CD8-positive, alpha-beta memory T cell (primary cell): Measurements from ENCODE around the gene TAS1R3. TPM values are rescaled to one million over a fixed set of nuclear protein-coding genes. Genes with fewer than 3 reads are reported as not detected.

Experiments used
- CTCF ChIA-PET: fragments of 350-600 bp; sonication (Branson Sonifier 250); formaldehyde crosslinking; loops from one replicate; lab custom pipeline; 2021; ENCODE audit warnings: antibody characterized with exemption; lab: Charles Lee
- POLR2A ChIA-PET: fragments of 350-600 bp; sonication (Branson Sonifier 250); formaldehyde crosslinking; loops from one replicate; lab custom pipeline; 2021; ENCODE audit warnings: antibody characterized with exemption; lab: Charles Lee
- DNase-seq, 5 donors: peaks; one replicate each; pipeline versions ENCODE4 v3.0.0 to v3.0.0-alpha.2; 2020 to 2022; ENCODE audit warnings: mixed read lengths in 1 of 5
- H3K27ac ChIP-seq: one replicate; pipeline ENCODE4 v1.7.0; 2013; ENCODE audit warnings: low read depth, mild to moderate bottlenecking, low read length, moderate library complexity
- H3K27me3 ChIP-seq: 2 replicates; pipeline ENCODE4 v1.7.0; 2013; ENCODE audit warnings: low read length, mild to moderate bottlenecking; ENCODE audit not compliant: insufficient read depth, poor library complexity, severe bottlenecking
- H3K36me3 ChIP-seq: 2 replicates; pipeline ENCODE4 v1.7.0; 2013; ENCODE audit warnings: mild to moderate bottlenecking, low read length, moderate library complexity; ENCODE audit not compliant: insufficient read depth
- H3K4me1 ChIP-seq: 2 replicates; pipeline ENCODE4 v1.7.0; 2013; ENCODE audit warnings: mild to moderate bottlenecking, low read length, moderate library complexity; ENCODE audit not compliant: insufficient read depth
- H3K4me3 ChIP-seq: 2 replicates; pipeline ENCODE4 v1.7.0; 2013; ENCODE audit warnings: mild to moderate bottlenecking, low read length
- H3K9me3 ChIP-seq: 2 replicates; pipeline ENCODE4 v1.7.0; 2013; ENCODE audit warnings: mild to moderate bottlenecking, low read length
- H3K27ac Mint-ChIP-seq, 8 donors: one replicate each; pipeline ENCODE4 v1.8.0; 2020 to 2021; ENCODE audit warnings: mixed read lengths in 8 of 8, mild to moderate bottlenecking in 6 of 8, inconsistent platforms in 3 of 8, moderate library complexity in 3 of 8
- H3K27me3 Mint-ChIP-seq, 2 donors: one replicate each; pipeline ENCODE4 v1.8.0; 2020 to 2021; ENCODE audit warnings: mixed read lengths in 2 of 2, mild to moderate bottlenecking in 1 of 2, moderate library complexity in 1 of 2
- H3K36me3 Mint-ChIP-seq, 3 donors: one replicate each; pipeline ENCODE4 v1.8.0; 2020 to 2021; ENCODE audit warnings: mixed read lengths in 3 of 3, inconsistent platforms in 1 of 3, mild to moderate bottlenecking in 1 of 3
- H3K4me1 Mint-ChIP-seq, 3 donors: one replicate each; pipeline ENCODE4 v1.8.0; 2020 to 2021; ENCODE audit warnings: mixed read lengths in 3 of 3, inconsistent platforms in 1 of 3, mild to moderate bottlenecking in 1 of 3
- H3K4me3 Mint-ChIP-seq, 7 donors: one replicate each; pipeline ENCODE4 v1.8.0; 2020 to 2021; ENCODE audit warnings: mixed read lengths in 7 of 7, mild to moderate bottlenecking in 6 of 7, moderate library complexity in 4 of 7, inconsistent platforms in 2 of 7
- H3K9me3 Mint-ChIP-seq, 5 donors: one replicate each; pipeline ENCODE4 v1.8.0; 2020 to 2022; ENCODE audit warnings: mixed read lengths in 5 of 5, mild to moderate bottlenecking in 3 of 5, moderate library complexity in 2 of 5, inconsistent platforms in 1 of 5
- polyA plus RNA-seq: library from polyadenylated mRNA; unstranded; fragments of 300-500 nt; fragmentation: Illumina TruSeq; gene quantifications from one replicate; pipeline ENCODE4 v1.2.3, GENCODE V29; 2021
- total RNA-seq, 2 experiments: library from RNA; stranded (reverse); gene quantifications; one replicate each; pipeline ENCODE4 v1.2.3, GENCODE V29; 2021

The TAS1R3 gene
- total and polyA plus RNA-seq, 3 experiments from 2014 or later, result 0.28 to 0.62 (median 0.53) TPM

- Mint-ChIP-seq H3K4me1 (peaks cover 15 to 34% (median 18%) of the 10 kb centered on the region in 3 donors), H3K27ac (peak overlapping the region in 3 of 8 donors; percentile 11 to 88 (median 14)), H3K4me3 (peak overlapping the region in 6 of 7 donors; percentile 19 to 85 (median 44)), H3K9me3 (no peaks in the 10 kb centered on the region), H3K27me3 (no peaks in the 10 kb centered on the region), H3K36me3 (peaks cover 0 to 38% (median 0%) of the 10 kb centered on the region in 3 donors)
- Histone ChIP-seq H3K9me3 (no peaks in the 10 kb centered on the region), H3K27ac (peak overlapping the region; percentile 74), H3K4me1 (peaks cover 32% of the 10 kb centered on the region), H3K27me3 (no peaks in the 10 kb centered on the region), H3K36me3 (no peaks in the 10 kb centered on the region), H3K4me3 (no peak overlapping the region)
- ChIA-PET POLR2A (interaction anchor here (0.5 to 1.0 kb wide), 2 partner anchors 10 to 159 kb away, joined by 3 to 4 read pairs; no protein-coding TSS in a partner anchor), CTCF (interaction anchor here (0.9 to 1.7 kb wide), 4 partner anchors 15 to 188 kb away, joined by 3 to 4 read pairs (median 3); no protein-coding TSS in a partner anchor)
- DNase-seq, result no peak
These were observed 21.0 kb upstream of the TAS1R3 start for GRCh38 chr1:1310109-1310385.

- H3K27me3 Mint-ChIP-seq, result no peaks in the 10 kb centered on the region
- H3K27ac ChIP-seq, result no peak overlapping the region
- peaks cover 0 to 41% (median 0%) of the 10 kb centered on the region in 3 donors for H3K36me3 Mint-ChIP-seq
- H3K9me3 Mint-ChIP-seq, result no peaks in the 10 kb centered on the region
- peaks cover 15 to 29% (median 15%) of the 10 kb centered on the region in 3 donors for H3K4me1 Mint-ChIP-seq
- H3K36me3 ChIP-seq, result no peaks in the 10 kb centered on the region
- no peaks in the 10 kb centered on the region for H3K27me3 ChIP-seq
- POLR2A ChIA-PET, result interaction anchor here (1.0 kb wide), 1 partner anchor 11 kb away, joined by 4 read pairs; no protein-coding TSS in a partner anchor
- CTCF ChIA-PET, result interaction anchor here (1.7 kb wide), 1 partner anchor 188 kb away, joined by 4 read pairs; no protein-coding TSS in a partner anchor
- peak overlapping the region; percentile 29 to 85 (median 48) for H3K4me3 Mint-ChIP-seq
- peak overlapping the region in 6 of 8 donors; percentile 14 to 95 (median 55) for H3K27ac Mint-ChIP-seq
- no peaks in the 10 kb centered on the region for H3K9me3 ChIP-seq
- H3K4me1 ChIP-seq, result peaks cover 27% of the 10 kb centered on the region
- no peak overlapping the region for H3K4me3 ChIP-seq
- no peak for DNase-seq
These were observed 20.5 kb upstream of the TAS1R3 start for GRCh38 chr1:1310476-1311053.

- H3K4me3 Mint-ChIP-seq, result peak overlapping the region in 3 of 7 donors; percentile 10 to 65 (median 58)
- CTCF ChIA-PET, result interaction anchor here (1.7 kb wide), 1 partner anchor 189 kb away, joined by 4 read pairs; no protein-coding TSS in a partner anchor
- peaks cover 0 to 47% (median 0%) of the 10 kb centered on the region in 3 donors for H3K36me3 Mint-ChIP-seq
- H3K27ac Mint-ChIP-seq, result peak overlapping the region in 1 of 8 donors; percentile 87
- POLR2A ChIA-PET, result interaction anchor here (1.0 kb wide), 1 partner anchor 12 kb away, joined by 4 read pairs; no protein-coding TSS in a partner anchor
- peaks cover 8 to 21% (median 9%) of the 10 kb centered on the region in 3 donors for H3K4me1 Mint-ChIP-seq
- Histone ChIP-seq H3K9me3 (no peaks in the 10 kb centered on the region), H3K36me3 (no peaks in the 10 kb centered on the region), H3K27me3 (no peaks in the 10 kb centered on the region), H3K4me3 (no peak overlapping the region), H3K4me1 (peaks cover 18% of the 10 kb centered on the region), H3K27ac (no peak overlapping the region)
- H3K27me3 Mint-ChIP-seq, result no peaks in the 10 kb centered on the region
- no peaks in the 10 kb centered on the region for H3K9me3 Mint-ChIP-seq
- DNase-seq, result no peak
These were observed 19.7 kb upstream of the TAS1R3 start for GRCh38 chr1:1311107-1312104.

- no peaks in the 10 kb centered on the region for H3K27me3 Mint-ChIP-seq
- H3K27ac ChIP-seq, result no peak overlapping the region
- H3K9me3 Mint-ChIP-seq, result no peaks in the 10 kb centered on the region
- no peaks in the 10 kb centered on the region for H3K27me3 ChIP-seq
- peaks cover 3 to 12% (median 4%) of the 10 kb centered on the region in 3 donors for H3K4me1 Mint-ChIP-seq
- peaks cover 0 to 52% (median 0%) of the 10 kb centered on the region in 3 donors for H3K36me3 Mint-ChIP-seq
- ChIA-PET CTCF (no interaction called here), POLR2A (interaction anchor here (0.7 kb wide), 1 partner anchor 186 kb away, joined by 7 read pairs; no protein-coding TSS in a partner anchor)
- peak overlapping the region in 2 of 7 donors; percentile 27 to 58 for H3K4me3 Mint-ChIP-seq
- peak overlapping the region in 2 of 8 donors; percentile 45 to 70 for H3K27ac Mint-ChIP-seq
- H3K9me3 ChIP-seq, result no peaks in the 10 kb centered on the region
- no peaks in the 10 kb centered on the region for H3K36me3 ChIP-seq
- peaks cover 9% of the 10 kb centered on the region for H3K4me1 ChIP-seq
- DNase-seq, result no peak
- H3K4me3 ChIP-seq, result no peak overlapping the region
These were observed 18.4 kb upstream of the TAS1R3 start for GRCh38 chr1:1312450-1313314.

- Mint-ChIP-seq H3K9me3 (no peaks in the 10 kb centered on the region), H3K4me1 (peaks cover 3 to 12% (median 4%) of the 10 kb centered on the region in 3 donors), H3K4me3 (no peak overlapping the region), H3K27me3 (no peaks in the 10 kb centered on the region), H3K27ac (peak overlapping the region in 2 of 8 donors; percentile 45 to 61), H3K36me3 (peaks cover 0 to 55% (median 0%) of the 10 kb centered on the region in 3 donors)
- DNase-seq, result no peak
- no peaks in the 10 kb centered on the region for H3K27me3 ChIP-seq
- H3K36me3 ChIP-seq, result no peaks in the 10 kb centered on the region
- H3K4me3 ChIP-seq, result no peak overlapping the region
- no peak overlapping the region for H3K27ac ChIP-seq
- H3K9me3 ChIP-seq, result no peaks in the 10 kb centered on the region
- ChIA-PET CTCF (interaction anchor here (1.4 to 2.1 kb wide), 2 partner anchors 8 to 58 kb away, joined by 4 read pairs; no protein-coding TSS in a partner anchor), POLR2A (interaction anchor here (0.6 to 0.7 kb wide), 2 partner anchors 50 to 186 kb away, joined by 6 to 7 read pairs; no protein-coding TSS in a partner anchor)
- peaks cover 9% of the 10 kb centered on the region for H3K4me1 ChIP-seq
These were observed 17.4 kb upstream of the TAS1R3 start for GRCh38 chr1:1313500-1314236.

- Histone ChIP-seq H3K4me1 (peaks cover 6% of the 10 kb centered on the region), H3K36me3 (peaks cover 2% of the 10 kb centered on the region), H3K9me3 (no peaks in the 10 kb centered on the region), H3K27me3 (no peaks in the 10 kb centered on the region), H3K27ac (no peak overlapping the region), H3K4me3 (no peak overlapping the region)
- DNase-seq, result no peak
- H3K27me3 Mint-ChIP-seq, result no peaks in the 10 kb centered on the region
- peaks cover 0 to 60% (median 0%) of the 10 kb centered on the region in 3 donors for H3K36me3 Mint-ChIP-seq
- ChIA-PET POLR2A (interaction anchor here (0.6 kb wide), 1 partner anchor 49 kb away, joined by 6 read pairs; no protein-coding TSS in a partner anchor), CTCF (interaction anchor here (1.4 to 2.1 kb wide), 2 partner anchors 9 to 58 kb away, joined by 4 read pairs; no protein-coding TSS in a partner anchor)
- H3K9me3 Mint-ChIP-seq, result no peaks in the 10 kb centered on the region
- no peak overlapping the region for H3K4me3 Mint-ChIP-seq
- peak overlapping the region in 1 of 8 donors; percentile 39 for H3K27ac Mint-ChIP-seq
- H3K4me1 Mint-ChIP-seq, result peaks cover 5 to 12% (median 5%) of the 10 kb centered on the region in 3 donors
These were observed 16.9 kb upstream of the TAS1R3 start for GRCh38 chr1:1314237-1314586.
